H1 (cell line): ENCODE measurements around the gene OR2B2. TPM values are rescaled to one million over a fixed set of nuclear protein-coding genes. Genes with fewer than 3 reads are reported as not detected.

Experiments used
- ATF2 ChIP-seq: IDR thresholded peaks from 2 replicates; pipeline ENCODE4 v1.6.1; 2012; ENCODE audit warnings: low read length, inconsistent platforms
- BACH1 ChIP-seq: IDR thresholded peaks from 2 replicates; pipeline ENCODE4 v1.6.1; 2012; ENCODE audit warnings: low read length, improper control_type of control experiment
- CREB1 ChIP-seq: IDR thresholded peaks from 2 replicates; pipeline ENCODE4 v1.6.1; 2012; ENCODE audit warnings: inconsistent platforms
- E2F6 ChIP-seq: IDR thresholded peaks from 2 replicates; pipeline ENCODE4 v1.6.1; 2012; ENCODE audit warnings: inconsistent platforms
- EP300 ChIP-seq, 2 experiments: IDR thresholded peaks; 1 replicate in 1 of 2; 2 replicates in 1 of 2; pipeline ENCODE4 v1.6.1; 2011 to 2012; ENCODE audit warnings: low read depth in 2 of 2, low read length in 2 of 2, mild to moderate bottlenecking in 2 of 2, borderline replicate concordance in 1 of 2, inconsistent platforms in 1 of 2, moderate library complexity in 1 of 2
- FOSL1 ChIP-seq: IDR thresholded peaks from 2 replicates; pipeline ENCODE4 v1.6.1; 2011; ENCODE audit warnings: mild to moderate bottlenecking, low read depth, low read length, moderate library complexity; ENCODE audit not compliant: insufficient read depth
- JUND ChIP-seq: IDR thresholded peaks from 2 replicates; pipeline ENCODE4 v1.6.1; 2011; ENCODE audit warnings: mild to moderate bottlenecking, improper control_type of control experiment, low read length
- KDM1A ChIP-seq: fragments of 200-600, 300-600 bp; sonication (generic); IDR thresholded peaks from 2 replicates; pipeline ENCODE4 v1.7.1; 2016; ENCODE audit warnings: mild to moderate bottlenecking, low read length, borderline replicate concordance
- KDM4A ChIP-seq: IDR thresholded peaks from one replicate; pipeline ENCODE4 v1.7.1; 2012; ENCODE audit warnings: low read depth, mild to moderate bottlenecking, moderate library complexity, low read length, inconsistent platforms; ENCODE audit not compliant: severe bottlenecking
- PHF8 ChIP-seq: fragments of 200-600 bp; sonication (generic); conservative IDR thresholded peaks from 2 replicates; pipeline ENCODE4 v1.7.1; 2012; ENCODE audit warnings: low read depth, mild to moderate bottlenecking, inconsistent platforms, low read length, moderate library complexity
- POLR2A ChIP-seq, 2 experiments: IDR thresholded peaks; 1 replicate in 1 of 2; 2 replicates in 1 of 2; pipeline ENCODE4 v1.6.1; 2011; ENCODE audit warnings: low read depth in 2 of 2, low read length in 2 of 2, mild to moderate bottlenecking in 2 of 2; ENCODE audit errors: control extremely low read depth in 1 of 2
- POLR2AphosphoS5 ChIP-seq: IDR thresholded peaks from 2 replicates; pipeline ENCODE4 v1.6.1; 2011; ENCODE audit warnings: low read depth, low read length
- POU5F1 ChIP-seq: IDR thresholded peaks from 2 replicates; pipeline ENCODE4 v1.6.1; 2011; ENCODE audit warnings: low read depth, mild to moderate bottlenecking, low read length, moderate library complexity
- RNF2 ChIP-seq: fragments of 200-900, 300-1000 bp; sonication (generic); IDR thresholded peaks from 2 replicates; pipeline ENCODE4 v1.7.1; 2016; ENCODE audit warnings: borderline replicate concordance, low read depth, mild to moderate bottlenecking, antibody characterized with exemption, low read length; ENCODE audit not compliant: poor library complexity, severe bottlenecking; ENCODE audit errors: missing control alignments
- RXRA ChIP-seq: IDR thresholded peaks from 2 replicates; pipeline ENCODE4 v1.6.1; 2011; ENCODE audit warnings: low read depth, mild to moderate bottlenecking, low read length, moderate library complexity; ENCODE audit not compliant: insufficient read depth
- SIN3A ChIP-seq, 2 experiments: IDR thresholded peaks in 1 of 2; conservative IDR thresholded peaks in 1 of 2; 2 replicates each; pipeline ENCODE4 v1.6.1; 2011 to 2012; ENCODE audit warnings: low read length in 2 of 2, improper control_type of control experiment in 1 of 2, low read depth in 1 of 2, mild to moderate bottlenecking in 1 of 2
- TAF7 ChIP-seq: optimal IDR thresholded peaks from 2 replicates; pipeline ENCODE3; 2011; ENCODE audit warnings: low read depth, mild to moderate bottlenecking, inconsistent platforms, low read length, moderate library complexity, borderline replicate concordance
- TBP ChIP-seq: IDR thresholded peaks from 2 replicates; pipeline ENCODE4 v1.6.1; 2011; ENCODE audit warnings: low read depth, low read length, improper control_type of control experiment
- polyA plus RNA-seq, 7 experiments: library from polyadenylated mRNA; depleted of rRNA in 3 of 7; stranded (reverse) in 5 of 7; unstranded in 2 of 7; fragments of >200 nt in 5 of 7; fragments of 200-250 nt in 2 of 7; gene quantifications; 1 replicate in 5 of 7; 2 replicates in 1 of 7; 4 replicates in 1 of 7; pipeline versions ENCODE4 v1.2.1 to v1.2.3, GENCODE V29; 2011 to 2013; ENCODE audit warnings: missing spikeins in 2 of 7, mixed read lengths in 2 of 7
- total RNA-seq: library from RNA; stranded (reverse); fragmentation: NEBNext Ultra II Directional; extraction: Animal tissue kit (Norgen Biotek cat#: 25700); gene quantifications from 2 replicates; pipeline ENCODE4 v1.2.1, GENCODE V29; 2021

OR2B2 gene
- total and polyA plus RNA-seq, 2 of the 8 experiments (the other 6 are each of a cell fraction or from before 2014, with no cell fraction given), result not detected

- TF ChIP-seq KDM4A (no peak), RXRA (no peak), POLR2A (IDR thresholded peaks at IDR 0.05; ENCODE audit: control extremely low read depth in 1 of 2, low read depth in 2 of 2, low read length in 2 of 2) (peak; percentile 93 to 97), KDM1A (0 out of 2 replicates have a peak, but pooled peaks have one; percentile 19), E2F6 (peak; percentile 55; the same call in 1 of the 2 replicates), TAF7 (peak; percentile 97), CREB1 (peak; percentile 95), POU5F1 (no peak), PHF8 (peak; percentile 21), ATF2 (peak; percentile 87; the same call in 1 of the 2 replicates), FOSL1 (0 out of 2 replicates have a peak, but pooled peaks have one; percentile 4), POLR2AphosphoS5 (peak; percentile 99), EP300 (IDR thresholded peaks at IDR 0.05; ENCODE audit: borderline replicate concordance in 1 of 2, low read depth in 2 of 2, low read length in 2 of 2) (no peak), JUND (peak; percentile 100), SIN3A (conservative IDR thresholded peaks at IDR 0.05 in 1 of 2, IDR thresholded peaks at IDR 0.05 in 1 of 2; ENCODE audit: low read depth in 1 of 2, low read length in 2 of 2) (peak in 1 of 2 experiments; percentile 16; a peak in 1 of 4 replicates), TBP (peak; percentile 98), RNF2 (no peak), BACH1 (peak; percentile 41; the same call in 1 of the 2 replicates)
These were observed 47.0 kb downstream of the OR2B2 start (continued) for GRCh38 chr6:27864906-27865849.
